ENCODE data around the gene MAG. TPM values are rescaled to one million over a fixed set of nuclear protein-coding genes. Genes with fewer than 3 reads are reported as not detected.

The MAG gene
- total RNA-seq, 2 donors from 2014 or later: not detected

DNA sequence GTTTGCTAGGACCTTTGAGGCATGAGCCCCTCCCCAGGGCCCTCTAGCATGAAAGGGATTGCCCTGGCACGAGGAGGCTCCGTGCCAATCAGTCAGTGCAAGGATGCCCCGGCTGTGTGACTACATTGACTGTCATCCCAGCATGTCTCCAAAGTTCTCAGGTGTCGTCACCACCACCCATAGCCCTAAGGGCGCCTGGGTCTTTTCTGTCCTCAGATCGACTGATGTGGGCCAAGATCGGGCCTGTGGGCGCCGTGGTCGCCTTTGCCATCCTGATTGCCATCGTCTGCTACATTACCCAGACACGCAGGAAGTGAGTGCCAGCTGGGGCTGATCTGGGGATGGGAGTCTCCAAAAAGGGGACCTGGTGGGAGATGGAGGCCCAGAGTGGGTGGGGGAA is 18.4 kb downstream of the MAG start:
- ATAC-seq (no peak), DNase-seq (no peak)
- intact Hi-C loops (cut with DNase I): no loop called here

DNA sequence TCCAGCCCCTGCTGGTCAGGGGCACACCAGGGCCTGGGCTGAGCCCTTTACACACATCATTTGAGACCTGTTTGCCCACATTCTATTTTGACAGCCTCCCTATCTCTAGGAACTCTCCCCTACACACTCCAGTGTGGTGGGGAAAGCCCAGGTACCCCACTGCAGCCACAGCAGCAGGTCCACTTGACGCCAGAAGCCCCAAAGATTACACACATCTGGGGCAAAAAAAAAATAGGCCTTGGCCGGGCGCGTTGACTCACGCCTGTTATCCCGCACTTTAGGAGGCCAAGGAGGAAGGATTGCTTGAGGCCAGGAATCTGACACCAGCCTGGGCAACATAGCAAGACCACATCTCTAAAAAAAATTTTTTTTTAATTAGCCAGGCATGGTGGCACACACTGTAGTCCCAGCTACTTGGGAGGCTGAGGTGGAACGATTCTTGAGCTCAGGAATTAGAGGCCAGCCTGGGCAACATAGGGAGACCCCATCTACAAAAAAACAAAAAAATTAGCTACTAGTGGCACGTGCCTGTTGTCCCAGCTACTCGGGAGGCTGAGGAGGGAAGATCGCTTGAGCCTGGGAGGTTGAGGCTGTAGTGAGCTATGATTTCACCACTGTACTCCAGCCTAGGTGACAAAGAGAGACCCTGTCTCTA is 19.0 kb downstream of the MAG start:
- intact Hi-C loops (cut with DNase I): no loop called here
- no peak for DNase-seq

DNA sequence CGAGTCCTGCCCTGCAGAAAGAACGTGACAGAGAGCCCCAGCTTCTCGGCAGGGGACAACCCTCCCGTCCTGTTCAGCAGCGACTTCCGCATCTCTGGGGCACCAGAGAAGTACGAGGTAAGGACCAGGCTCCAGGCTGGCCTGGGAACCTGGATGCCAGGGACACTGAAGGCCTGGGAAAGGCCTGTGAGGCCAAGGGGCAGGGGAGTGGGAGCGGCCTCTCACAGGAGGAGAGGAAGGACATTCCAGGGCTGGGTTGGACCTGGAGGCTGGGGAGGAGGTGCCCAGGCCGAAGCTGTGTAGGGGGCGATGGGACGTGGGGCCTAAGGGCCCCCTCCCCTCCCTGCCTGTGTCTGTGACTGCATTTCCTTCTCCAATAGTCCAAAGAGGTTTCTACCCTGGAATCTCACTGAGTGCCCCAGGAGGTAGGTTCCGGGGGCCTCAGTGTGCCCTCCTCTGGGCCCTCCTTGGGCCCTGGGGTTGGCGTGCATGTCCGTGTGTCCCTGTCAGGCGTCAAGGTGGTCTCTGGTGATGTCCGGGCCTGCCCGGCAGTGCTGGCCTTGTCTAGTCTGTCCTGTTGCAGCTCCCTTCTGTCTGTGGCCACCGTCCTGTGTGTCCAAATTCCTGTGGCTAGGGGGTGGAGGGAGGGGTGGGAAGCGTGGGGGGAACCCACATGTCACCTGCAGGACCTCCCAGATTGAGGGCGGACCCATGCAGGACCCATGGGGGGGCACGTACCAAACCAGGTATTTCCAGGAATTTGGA is 20.1 kb downstream of the MAG start:
- DNase-seq (no peak), ATAC-seq (no peak)
- intact Hi-C loops (cut with DNase I): no loop called here

More for the DNA sequence above, 19.0 kb downstream of the MAG start:
- ATAC-seq: no peak

DNA sequence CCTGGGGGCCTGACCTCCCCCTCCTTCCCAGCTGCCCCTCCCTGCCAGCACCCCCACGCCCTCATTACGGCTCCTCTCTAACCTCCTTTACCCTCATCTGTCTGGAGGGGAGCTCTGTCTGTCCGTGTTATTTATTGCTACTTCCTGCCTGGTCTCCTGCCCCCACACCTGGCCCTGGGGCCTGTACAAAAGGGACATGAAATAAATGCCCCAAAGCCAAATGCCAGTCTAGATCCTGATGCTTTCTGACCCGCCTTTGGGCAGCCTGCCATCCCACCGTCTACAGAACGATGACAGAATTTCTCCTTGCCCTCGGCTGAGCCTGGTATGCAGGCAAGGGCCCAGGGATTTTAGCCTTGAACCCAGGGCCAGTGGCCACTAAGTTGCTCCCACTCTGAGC is 21.6 kb downstream of the MAG start:
- ATAC-seq (no peak), DNase-seq (no peak)
- intact Hi-C loops (cut with DNase I): no loop called here

DNA sequence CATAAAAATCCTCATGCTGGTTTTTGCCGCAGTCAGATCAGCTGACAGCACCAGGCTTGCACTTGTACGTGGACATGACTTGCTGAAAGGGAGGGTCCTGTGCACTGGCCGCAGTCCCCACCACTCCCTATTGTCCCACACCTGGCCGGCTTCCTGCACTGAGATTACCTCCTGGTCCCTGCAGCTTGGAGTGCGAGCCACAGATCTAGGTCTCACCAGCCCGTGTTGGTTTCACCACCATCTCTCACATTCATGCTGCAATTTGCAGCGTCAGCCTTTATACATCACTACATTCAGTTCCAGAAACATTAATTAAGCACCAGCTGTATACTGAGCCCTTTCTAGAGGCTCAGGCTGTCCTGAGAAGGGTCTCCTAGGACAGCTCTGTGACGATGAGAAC is 22.1 kb downstream of the MAG start:
- DNase-seq (no peak), ATAC-seq (no peak)
- intact Hi-C loops (cut with DNase I): no loop called here

DNA sequence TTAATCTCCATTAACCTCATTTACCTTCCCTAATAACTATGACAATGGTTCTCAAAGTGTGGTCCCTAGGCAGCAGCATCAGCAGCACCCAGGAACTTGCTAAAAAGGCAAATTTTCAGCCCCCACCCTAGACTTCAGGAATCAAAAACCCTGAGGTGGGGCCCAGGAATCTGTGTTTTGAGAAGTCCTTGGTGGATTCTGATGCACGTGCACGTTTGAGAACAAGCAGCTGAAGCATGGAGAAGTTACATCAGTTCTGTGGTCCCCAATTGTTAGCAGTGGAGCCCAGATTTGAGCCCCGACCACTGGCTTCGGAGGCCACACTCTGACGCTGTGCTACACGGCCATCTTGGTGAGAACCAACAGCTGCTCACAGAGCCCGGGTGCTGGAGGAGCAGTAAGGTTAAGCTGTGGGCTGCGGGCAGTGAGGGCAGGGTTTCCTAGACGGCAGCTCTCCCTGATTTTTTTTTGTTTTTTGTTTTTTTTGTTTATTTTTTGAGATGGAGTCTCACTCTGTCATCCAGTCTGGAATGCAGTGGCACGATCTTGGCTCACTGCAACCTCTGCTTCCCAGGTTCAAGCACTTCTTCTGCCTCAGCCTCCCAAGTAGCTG is 23.0 kb downstream of the MAG start:
- no peak for ATAC-seq
- intact Hi-C loops (cut with DNase I): no loop called here
- no peak for DNase-seq

DNA sequence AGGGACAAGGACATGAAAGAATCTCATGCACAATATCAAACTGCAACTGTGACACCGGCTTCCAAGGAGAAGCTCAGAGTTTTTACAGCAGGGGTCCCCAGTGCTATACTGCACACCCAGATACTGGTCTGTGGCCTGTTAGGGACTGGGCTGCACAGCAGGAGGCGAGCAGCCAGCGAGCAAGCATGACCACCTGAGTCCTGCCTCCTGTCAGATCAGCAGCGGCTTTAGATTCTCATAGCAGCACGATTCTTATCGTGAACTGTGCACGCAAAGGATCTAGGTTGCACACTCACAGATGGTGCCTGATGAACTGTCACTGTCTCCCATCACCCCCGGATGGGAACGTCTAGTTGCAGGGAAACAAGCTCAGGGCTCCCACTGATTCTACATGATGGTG is 23.9 kb downstream of the MAG start:
- ATAC-seq (no peak), DNase-seq (no peak)
- intact Hi-C loops (cut with DNase I): no loop called here

DNA sequence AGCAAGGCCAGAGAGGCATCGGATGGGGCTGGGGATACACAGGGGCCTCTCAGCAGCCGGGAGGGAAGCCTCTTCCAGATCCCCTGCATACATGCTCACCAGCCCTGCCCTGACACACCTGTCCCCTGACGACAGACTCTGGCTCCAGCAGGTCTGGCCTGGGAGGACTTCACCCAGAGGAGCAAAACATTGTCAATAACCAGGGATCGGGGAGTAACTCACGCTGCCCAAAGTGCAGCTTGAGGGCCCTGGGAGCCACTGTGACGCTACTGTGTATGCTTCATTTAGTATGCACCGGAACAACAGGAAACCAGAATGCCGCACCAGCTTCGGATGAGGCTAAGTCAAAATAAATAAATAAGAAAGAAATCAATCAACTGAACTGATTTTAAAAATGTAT is 24.6 kb downstream of the MAG start:
- intact Hi-C loops (cut with DNase I): no loop called here
- DNase-seq: no peak
- no peak for ATAC-seq

DNA sequence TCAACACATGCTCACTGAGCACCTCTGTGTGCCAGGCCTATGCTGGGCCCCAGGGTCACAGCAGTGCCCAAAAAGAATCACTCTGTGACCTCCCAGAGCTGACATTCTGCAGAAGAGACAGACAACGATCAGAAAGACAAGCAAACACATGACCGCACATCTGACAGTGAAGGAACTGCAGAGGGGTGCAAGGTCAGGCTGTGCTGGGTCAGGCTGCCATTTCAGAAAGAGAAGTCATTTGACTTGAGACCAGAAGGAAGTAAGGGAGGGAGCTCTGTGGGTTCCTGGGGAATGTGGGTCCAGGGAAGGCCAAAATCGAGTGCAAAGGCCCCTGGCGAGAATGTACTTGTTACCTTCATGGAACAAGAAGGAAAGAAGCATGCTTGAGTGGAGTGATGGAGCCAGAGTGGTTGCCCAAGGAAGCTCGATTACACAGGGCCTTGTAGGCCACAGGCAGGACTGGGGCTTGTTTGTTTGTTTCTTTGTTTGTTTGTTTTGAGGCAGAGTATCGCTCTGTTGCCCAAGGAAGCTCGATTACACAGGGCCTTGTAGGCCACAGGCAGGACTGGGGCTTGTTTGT is 25.6 kb downstream of the MAG start:
- DNase-seq (no peak), ATAC-seq (no peak)
- intact Hi-C loops (cut with DNase I): no loop called here

DNA sequence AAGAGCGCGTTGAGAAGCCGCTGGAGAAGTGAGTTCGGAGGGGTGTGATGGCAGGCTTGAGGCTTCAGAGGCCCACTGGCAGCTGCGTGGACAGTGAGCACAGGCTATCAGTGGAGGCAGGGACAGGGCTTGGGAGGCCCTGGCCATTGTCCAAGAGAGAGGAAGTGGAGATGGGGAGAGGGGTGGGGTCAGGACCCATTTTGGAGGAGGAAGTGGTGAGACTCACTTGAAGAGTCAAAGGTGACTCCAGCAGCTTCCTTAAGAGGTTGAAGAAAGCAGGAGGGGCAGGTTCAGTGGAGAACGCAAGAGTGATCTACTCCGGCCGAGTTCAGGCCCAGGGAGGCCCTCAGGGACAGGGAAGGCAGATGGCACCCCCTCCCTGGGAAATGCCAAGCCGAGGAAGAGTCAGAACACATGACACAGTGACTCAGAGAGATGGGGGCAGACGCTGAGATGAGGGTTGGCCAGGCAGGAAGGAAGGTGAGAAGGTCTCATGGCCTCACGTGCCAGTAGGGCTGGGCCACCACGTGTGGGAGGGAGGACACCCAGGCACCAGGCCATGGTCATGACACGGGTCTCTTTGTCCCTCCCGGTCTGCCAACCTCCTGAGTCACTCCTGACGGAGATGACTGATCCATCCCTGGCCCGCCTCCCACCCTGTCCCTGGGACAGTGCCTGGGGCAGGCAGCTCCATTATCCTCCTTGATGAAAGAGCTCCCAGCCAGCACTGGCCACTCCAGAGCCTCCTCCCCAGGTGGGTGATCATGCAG is 26.9 kb downstream of the MAG start:
- intact Hi-C loops (cut with DNase I): no loop called here
- ATAC-seq: peak; percentile 67 to 94
- DNase-seq: peak; percentile 66

DNA sequence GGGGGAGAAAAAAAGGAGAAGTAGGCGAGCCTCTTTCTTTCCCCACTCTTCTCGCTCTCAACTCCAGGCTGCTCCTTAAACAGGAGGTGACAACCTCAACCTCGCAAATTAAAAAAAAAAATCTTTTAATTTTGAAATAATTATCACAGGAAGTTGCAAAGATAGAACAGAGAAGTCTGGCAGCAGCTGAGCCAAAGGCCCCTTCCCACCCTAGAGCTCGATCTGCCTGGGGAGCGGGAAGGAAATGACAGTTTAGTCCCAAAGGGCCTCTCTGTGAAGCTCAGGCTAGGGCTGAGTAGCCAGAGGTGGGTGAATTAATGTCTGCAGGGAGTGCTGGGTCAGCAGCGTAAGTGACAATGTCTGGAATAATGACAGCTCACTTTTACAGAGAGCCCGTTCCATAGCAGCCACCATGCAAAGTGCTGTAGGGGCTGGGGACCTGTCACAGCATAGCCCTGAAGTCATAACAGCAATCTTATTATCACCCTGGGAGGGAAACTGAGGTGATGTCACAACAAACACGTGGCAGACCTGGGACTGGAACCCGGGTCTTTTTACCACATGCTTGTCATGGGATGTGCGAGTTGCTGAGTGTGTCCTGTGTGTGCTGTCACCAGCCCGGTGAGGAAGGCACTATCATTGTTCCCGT is 28.2 kb downstream of the MAG start:
- ATAC-seq: no peak
- DNase-seq: no peak
- intact Hi-C loops (cut with DNase I): no loop called here

DNA sequence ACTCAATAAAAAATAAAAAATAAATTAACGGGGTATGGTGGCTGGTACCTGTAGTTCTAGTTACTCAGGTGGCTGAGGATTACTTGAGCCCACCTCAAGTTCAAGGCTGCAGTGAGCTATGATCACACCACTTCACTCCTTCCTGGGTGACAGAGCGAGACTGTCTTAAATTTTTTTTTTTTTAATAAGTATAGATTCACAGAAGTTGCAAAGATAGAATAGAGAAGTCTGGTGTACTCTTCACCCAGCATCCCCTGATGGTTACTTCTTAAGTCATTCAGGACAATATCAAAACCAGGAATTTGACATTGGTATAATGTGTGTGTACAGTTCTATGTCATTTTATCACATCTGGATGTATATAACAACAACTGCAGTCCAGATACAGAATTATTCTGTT is 29.3 kb downstream of the MAG start:
- ATAC-seq (no peak), DNase-seq (no peak)
- intact Hi-C loops (cut with DNase I): no loop called here

DNA sequence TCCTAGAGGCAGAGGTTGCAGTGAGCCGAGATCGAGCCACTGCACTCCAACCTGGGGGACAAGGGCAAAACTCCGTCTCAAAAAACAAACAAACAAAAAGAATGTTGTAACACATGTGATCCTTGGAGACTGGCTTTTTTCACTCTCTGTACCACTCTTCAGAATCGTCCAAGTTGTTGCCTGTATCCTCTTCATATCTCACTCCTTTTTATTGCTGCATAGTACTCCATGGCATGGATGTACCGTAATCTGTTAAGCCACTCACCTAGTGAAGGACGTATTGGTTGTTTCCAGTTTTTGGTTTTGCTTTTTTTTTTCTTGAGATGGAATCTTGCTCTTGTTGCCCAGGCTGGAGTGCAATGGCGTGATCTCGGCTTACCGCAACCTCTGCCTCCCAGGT is 30.1 kb downstream of the MAG start:
- ATAC-seq: no peak
- no peak for DNase-seq
- intact Hi-C loops (cut with DNase I): no loop called here

DNA sequence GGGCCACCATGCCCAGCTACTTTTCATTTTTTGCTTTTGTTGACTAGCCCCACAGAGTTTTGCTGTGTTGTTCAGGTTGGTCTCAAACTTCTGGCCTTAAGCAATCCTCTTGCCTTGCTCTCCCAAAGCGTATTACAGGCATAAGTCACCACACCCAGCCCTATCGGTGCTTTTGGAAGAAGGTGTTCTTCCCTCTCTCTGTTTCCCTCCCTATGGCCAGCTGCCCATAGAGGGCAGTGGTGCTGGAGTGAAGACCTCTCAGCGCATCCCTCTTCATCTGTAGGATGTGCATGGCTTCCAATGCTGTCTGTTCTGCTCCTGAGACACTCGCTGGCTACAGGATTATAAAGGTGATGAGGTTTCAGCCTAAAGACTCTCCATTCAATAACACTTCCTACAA is 35.7 kb downstream of the MAG start:
- no peak for DNase-seq
- intact Hi-C loops (cut with DNase I): no loop called here

DNA sequence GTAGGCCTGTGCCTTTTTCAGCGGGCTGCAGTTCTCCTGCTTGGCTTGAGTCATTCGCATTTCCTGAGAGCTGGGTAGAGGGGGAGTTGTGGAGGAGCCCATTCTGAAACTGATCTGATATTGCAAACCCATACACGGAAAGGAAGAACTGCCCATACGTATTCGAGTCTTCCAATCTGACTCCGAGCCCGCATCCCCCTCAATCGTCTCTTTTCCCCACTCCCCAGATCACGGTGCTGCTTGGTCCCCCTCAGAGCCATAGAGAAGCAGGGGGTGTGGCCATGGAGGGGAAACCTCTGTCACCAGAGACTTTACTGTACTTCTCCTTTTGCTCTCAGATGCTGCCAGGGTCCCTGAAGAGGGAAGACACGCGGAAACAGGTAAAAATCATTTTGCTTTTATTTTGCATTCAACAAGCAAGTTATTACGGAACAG is 36.9 kb downstream of the MAG start, which contains the start of gene CD22:
TSS of gene CD22 (plus strand) at position 337 of the 435 bp plus-strand sequence. CDS start 2,854 bp downstream, outside the sequence.
- no peak for DNase-seq

More for the DNA sequence above, 35.7 kb downstream of the MAG start:
- ATAC-seq: no peak

DNA sequence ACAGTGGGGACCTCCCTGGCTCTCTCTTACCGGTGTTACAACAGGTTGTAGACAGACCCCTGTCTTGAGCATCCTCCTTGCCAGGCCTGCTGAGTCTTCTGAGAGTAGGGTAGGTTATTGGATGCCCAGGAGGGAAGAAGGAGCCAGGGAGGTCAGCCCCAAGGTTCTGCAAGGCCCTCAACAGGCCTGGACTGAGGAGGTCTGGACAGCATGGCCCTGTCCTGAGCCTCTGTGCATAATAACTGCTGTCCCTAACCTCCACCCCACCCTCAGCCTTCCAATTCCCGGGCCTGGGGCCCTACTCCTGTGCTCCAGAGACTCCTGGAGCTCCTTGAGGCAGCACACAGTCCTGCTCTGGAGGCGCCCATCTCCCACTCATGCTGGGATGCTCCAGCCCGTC is 37.4 kb downstream of the MAG start:
- intact Hi-C loops (cut with DNase I): no loop called here
- DNase-seq: no peak
- ATAC-seq: no peak

More for the DNA sequence above, 36.9 kb downstream of the MAG start, which contains the start of gene CD22:
- intact Hi-C loops (cut with DNase I): no loop called here
- ATAC-seq: no peak

DNA sequence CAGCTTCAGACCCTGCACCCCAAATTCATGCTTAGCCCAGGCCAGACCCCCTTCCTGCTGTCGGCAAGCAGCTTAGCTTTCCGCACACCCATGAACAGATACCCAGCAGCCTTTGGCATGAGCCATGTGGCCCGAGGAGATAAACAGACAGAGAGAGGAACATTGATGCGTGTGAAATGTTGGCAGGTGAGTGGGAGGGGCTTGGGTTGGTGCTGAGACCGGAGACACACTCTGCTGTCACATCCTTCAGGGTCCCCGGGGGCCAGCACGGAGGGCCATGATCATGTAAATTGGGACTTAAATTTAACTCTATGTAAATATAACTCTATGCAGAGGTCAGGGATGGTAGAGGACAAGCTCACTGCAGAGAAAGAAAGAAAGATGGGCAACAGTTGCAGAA is 38.5 kb downstream of the MAG start:
- intact Hi-C loops (cut with DNase I): no loop called here
- ATAC-seq (no peak), DNase-seq (no peak)

DNA sequence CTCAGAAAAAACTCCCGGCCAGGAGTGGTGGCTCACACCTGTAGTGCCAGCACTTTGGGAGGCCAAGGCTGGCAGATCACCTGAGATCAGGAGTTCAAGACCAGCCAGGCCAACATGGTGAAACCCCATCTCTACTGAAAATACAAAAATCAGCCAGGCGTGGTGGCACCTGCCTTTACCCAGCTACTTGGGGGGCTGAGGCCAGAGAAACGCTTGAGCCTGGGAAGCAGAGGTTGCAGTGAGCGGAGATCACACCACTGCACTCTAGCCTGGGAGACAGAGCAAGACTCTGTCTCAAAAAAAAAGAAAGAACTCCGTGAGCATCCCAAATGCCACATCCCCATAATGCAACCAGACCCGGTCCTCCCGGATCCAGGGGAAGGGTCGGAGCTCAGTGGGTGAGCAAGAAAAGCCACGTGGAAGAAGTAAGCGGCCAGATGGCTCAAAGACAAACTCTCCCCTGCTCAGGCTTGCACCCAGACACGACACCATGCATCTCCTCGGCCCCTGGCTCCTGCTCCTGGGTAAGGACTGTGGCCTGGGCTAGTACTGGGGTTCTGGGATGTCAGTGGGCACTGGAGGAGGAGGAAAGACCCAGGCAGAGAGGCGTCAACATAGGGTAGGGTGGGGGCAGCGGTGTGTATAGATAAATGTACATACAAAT is 39.7 kb downstream of the MAG start:
- intact Hi-C loops (cut with DNase I): no loop called here
- no peak for DNase-seq
- no peak for ATAC-seq
